NCI-H187 (cell line): Measurements from ENCODE around the gene SRSF10.
"Not testable (repeated sequence)": the region's sequence is repeated elsewhere in the genome, so short reads cannot be mapped to it uniquely, and the experiment has no call there.

ENCODE experiments used
- DNase-seq, 2 experiments: peaks; one replicate each; lab custom pipeline; 2025; lab: John Stamatoyannopoulos, UW

The SRSF10 gene

DNA sequence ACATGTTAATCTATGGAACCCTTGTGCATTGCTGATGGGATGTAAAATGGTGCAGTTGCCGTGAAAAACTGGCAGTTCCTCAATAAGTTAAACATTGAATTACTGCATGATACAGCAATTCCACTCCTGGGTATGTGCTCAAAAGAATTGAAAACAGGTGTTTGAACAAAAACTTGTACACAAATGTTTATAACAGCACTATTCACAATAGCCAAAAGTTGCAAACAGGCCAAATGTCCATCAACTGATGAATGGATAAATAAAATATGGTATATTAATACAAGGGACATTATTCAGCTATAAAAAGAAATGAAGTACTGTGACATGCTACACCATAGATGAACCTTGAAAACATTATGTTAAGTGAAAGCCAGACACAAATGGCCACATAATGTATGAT, 17.7 kb upstream of the SRSF10 start:
- DNase-seq, result no peak

GRCh38 chr1:23996700-23997229, 16.6 kb upstream of the SRSF10 start:
- no peak for DNase-seq

GRCh38 chr1:23995431-23995837, 15.3 kb upstream of the SRSF10 start:
- DNase-seq, result no peak

DNA sequence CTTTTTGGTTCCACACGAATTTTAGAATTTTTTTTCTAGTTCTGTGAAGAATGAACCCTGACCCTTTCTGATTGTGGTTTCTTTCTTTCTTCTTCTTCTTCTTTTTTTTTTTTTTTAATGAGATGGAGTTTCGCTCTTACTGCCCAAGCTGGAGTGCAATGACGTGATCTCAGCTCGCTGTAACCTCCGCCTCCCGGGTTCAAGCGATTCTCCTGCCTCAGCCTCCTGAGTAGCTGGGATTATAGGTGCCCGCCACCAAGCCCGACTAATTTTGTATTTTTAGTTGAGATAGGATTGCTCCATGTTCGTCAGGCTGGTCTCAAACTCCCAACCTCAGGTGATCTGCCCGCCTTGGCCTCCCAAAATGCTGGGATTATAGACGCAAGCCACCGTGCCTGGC, 11.9 kb upstream of the SRSF10 start:
- DNase-seq, result not testable (repeated sequence)

DNA sequence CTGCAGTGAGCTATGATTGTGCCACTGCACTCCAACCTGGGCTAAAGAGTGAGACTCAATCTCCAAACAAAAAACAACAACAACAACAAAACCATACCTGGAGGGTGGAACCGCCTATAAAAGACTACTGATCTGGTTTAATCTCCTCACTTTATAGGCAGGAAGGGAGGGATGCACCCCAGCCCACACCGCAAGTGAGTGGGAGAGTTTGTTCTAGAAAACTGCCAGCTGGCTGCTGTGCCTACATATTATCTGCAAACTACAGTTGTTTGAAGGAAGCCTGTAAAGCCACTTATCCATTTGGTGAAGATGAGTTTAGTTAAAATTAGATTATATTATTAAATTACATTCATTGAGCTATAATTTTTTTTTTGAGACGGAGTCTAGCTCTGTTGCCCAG, 9.1 kb upstream of the SRSF10 start:
- DNase-seq, result no peak

DNA sequence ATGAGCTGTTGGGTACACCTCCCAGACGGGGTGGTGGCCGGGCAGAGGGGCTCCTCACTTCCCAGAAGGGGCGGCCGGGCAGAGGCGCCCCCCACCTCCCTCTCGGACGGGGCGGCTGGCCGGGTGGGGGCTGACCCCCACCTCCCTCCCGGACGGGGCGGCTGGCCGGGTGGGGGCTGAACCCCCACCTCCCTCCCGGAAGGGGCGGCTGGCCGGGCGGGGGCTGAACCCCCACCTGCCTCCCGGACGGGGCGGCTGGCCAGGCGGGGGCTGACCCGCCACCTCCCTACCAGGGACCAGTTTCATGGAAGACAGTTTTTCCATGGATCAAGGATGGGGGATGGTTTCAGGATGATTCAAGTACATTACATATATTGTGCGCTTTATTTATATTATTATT, 6.9 kb upstream of the SRSF10 start:
- DNase-seq, result not testable (repeated sequence)

DNA sequence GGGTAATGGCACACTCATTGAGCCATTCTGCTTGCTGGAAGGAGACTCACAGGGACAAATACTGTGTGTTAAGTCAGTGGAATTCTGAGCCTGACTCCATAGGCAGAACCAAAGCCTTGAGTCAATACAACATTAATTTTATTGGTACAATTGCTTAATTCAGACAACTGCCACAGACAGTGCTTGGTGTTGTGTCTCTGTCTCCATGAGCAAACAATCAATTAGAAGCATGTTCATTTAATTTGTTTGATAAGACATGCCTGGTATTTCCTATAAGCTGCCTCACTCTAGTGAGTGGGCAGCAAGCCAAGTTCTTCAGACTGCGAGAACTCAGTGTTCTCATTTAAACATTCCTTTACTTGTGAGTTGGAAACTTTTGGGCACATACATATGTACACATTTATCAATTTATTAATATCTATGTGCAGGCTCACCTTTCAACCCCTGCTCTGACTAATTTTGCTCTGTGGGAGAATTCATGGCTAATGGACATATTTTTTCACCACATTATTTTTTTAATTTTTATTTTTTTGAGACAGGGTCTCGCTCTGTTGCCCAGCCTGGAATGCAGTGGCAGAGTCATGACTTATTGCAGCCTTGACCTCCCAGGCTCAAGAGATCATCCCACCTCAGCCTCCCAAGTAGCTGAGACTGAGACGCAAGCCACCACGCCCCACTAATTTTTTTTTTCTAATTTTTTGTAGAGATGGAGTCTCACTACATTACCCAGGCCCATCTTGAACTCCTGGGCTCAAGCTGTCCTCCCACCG, 4.5 kb upstream of the SRSF10 start:
- no peak for DNase-seq

DNA sequence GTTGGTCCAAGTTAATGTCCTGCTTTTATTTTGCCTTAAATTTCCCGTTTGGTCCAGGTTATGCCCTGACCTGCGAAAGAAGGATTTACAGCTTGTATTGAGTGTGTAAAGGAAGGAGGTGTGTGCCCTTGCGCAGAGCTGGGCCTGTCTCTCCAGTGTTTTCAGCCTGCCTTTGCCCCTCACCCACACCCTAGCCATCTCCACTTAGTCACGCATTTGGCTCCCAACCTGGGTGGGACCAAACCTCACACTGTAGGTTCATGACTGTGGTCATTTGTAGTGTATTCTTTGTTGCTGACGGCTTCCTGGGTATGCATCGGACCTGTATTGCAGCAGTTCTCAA, 572 bp upstream of the SRSF10 start:
- peak; percentile 55 to 92 for DNase-seq

GRCh38 chr1:23979387-23979880, 693 bp downstream of the SRSF10 start:
- DNase-seq, result no peak

DNA sequence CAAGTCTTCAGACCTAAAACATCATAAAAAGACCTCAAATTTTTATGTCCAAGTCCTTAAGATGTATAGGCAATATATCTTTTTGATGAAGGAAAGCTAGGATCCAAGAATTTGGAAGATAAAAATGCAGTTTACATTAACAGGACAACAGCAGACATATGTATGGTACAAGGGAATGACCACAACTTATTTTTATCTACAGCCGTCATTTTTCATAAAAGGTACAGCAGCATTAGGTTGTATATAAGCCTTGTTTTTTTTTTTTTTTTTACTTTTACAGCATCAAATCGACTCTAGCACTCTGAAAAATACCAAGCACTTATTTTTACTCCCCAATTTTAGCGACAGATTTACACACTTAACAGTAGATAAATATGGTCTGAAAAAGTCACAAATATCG, 1.3 kb downstream of the SRSF10 start:
- no peak for DNase-seq

- DNase-seq, result no peak
These were observed 2.3 kb downstream of the SRSF10 start for GRCh38 chr1:23977854-23978191.

GRCh38 chr1:23977187-23977853, 2.8 kb downstream of the SRSF10 start:
- DNase-seq, result no peak

GRCh38 chr1:23967871-23968270, 12.3 kb downstream of the SRSF10 start:
- no peak for DNase-seq

GRCh38 chr1:23966973-23967493, 13.1 kb downstream of the SRSF10 start:
- no peak for DNase-seq

DNA sequence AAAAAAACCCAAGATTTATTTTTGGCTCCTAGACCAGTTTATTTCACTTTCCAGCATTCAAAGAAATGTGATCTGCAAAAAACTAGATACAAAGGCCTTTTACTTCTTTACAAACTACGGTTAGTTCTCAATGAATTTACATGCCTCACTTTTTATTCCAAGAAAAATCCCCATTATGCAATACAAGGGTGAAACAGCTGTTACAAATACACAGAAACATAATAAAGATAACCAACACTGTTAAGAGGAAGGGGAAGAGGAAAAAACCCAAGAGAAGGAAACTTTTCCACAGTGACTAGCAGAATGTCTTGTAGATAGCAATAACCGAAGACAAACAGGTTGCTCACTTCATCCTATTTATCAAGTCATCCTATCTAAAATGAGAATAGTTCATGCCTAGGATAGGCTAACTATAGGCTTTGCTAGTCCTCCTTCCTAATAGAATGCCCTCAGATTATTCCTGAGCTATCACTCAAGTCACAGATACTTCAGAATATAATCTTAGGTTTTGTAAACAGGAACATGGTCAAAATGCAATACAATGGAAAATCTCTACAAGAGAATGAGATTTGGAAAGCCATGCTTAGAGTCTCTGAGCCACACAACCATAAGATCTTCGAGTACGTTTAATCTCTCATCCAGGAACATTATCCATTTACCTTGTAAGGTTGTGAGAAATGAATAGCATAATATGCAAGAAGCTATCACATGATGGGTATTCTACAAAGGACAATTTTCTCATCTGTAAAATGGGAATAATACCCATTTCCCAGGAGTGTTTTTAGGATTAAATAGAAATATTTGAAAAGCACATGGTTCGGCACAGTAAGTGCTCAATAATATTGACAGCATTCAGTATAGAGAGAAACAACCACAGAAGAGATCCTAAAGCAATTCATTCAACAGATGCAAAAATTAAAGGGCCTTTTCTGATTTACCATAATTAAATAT, 15.1 kb downstream of the SRSF10 start:
- no peak for DNase-seq

GRCh38 chr1:23964235-23964668, 15.9 kb downstream of the SRSF10 start:
- no peak for DNase-seq

DNA sequence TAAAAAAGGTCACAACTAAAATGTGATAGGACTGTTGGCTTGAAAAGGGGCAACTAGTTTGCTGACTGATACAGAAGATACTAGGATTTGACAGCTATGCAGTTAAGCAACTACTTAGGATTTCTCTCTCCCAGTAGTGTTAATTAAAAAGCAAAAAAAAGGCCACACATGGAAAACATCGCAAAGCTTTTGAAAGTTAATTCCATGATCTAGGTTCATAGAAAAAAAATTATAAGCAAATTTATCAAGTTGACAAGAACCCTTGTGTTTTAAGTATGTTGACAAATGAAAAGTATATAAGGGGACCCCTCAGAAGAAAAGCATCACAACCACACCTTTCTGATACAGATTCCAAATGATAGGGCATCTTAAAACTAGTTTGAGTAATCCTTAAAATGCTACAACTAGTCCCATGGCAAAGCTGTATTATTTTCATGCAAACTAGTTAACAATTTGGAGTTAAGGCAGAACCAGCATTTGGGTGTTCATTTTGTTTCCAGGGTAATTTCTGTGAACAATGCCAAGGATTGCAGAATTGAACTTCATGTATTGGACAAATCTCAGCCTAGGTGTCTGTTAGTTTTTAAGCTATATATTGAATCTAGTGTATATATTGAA, 16.4 kb downstream of the SRSF10 start:
- no peak for DNase-seq

- no peak for DNase-seq
These were observed 19.7 kb downstream of the SRSF10 start for GRCh38 chr1:23960291-23961020.

- peak; percentile 88 to 96 for DNase-seq
These were observed 20.5 kb downstream of the SRSF10 start, which contains the start of gene PNRC2 for GRCh38 chr1:23959461-23960290. Gene PNRC2, plus strand, starts transcription at chr1:23959828. Its CDS starts 1,630 bp downstream, at chr1:23961458.
